Spleen (tissue), 11 donors: ENCODE measurements around the gene SUSD4. TPM values are rescaled to one million over a fixed set of nuclear protein-coding genes. Genes with fewer than 3 reads are reported as not detected.

Source experiments
- DNase-seq: peaks from one replicate; pipeline ENCODE4 v3.0.0-alpha.2; 2020
- H3K27ac ChIP-seq, 8 donors: fragments of 200-600 bp; sonication (generic) in 7 of 8; 1 replicate in 4 of 8; 2 replicates in 4 of 8; pipeline versions ENCODE4 v1.5.0 to v1.8.0; 2016 to 2021; ENCODE audit warnings: inconsistent platforms in 4 of 8, mild to moderate bottlenecking in 4 of 8, moderate library complexity in 1 of 8
- H3K27me3 ChIP-seq, 7 donors: fragments of 200-600 bp; sonication (generic) in 6 of 7; replicated peaks in 1 of 7; 1 replicate in 4 of 7; 2 replicates in 3 of 7; pipeline versions ENCODE4 v1.5.0 to v1.8.0; 2016 to 2021; ENCODE audit warnings: inconsistent platforms in 3 of 7, mild to moderate bottlenecking in 1 of 7
- H3K36me3 ChIP-seq, 6 donors: fragments of 200-600 bp; sonication (generic) in 5 of 6; 1 replicate in 4 of 6; 2 replicates in 2 of 6; pipeline versions ENCODE4 v1.5.0 to v1.8.0; 2016 to 2021; ENCODE audit warnings: inconsistent platforms in 2 of 6
- H3K4me1 ChIP-seq, 6 donors: fragments of 200-600 bp; sonication (generic) in 5 of 6; 1 replicate in 3 of 6; 2 replicates in 3 of 6; pipeline versions ENCODE4 v1.5.0 to v1.8.0; 2016 to 2021; ENCODE audit warnings: inconsistent platforms in 3 of 6
- H3K4me3 ChIP-seq, 8 donors: fragments of 200-600 bp; sonication (generic) in 7 of 8; 1 replicate in 4 of 8; 2 replicates in 4 of 8; pipeline versions ENCODE4 v1.5.0 to v1.8.0; 2016 to 2021; ENCODE audit warnings: inconsistent platforms in 4 of 8, mild to moderate bottlenecking in 4 of 8, moderate library complexity in 2 of 8
- H3K9me3 ChIP-seq, 8 donors: fragments of 200-600 bp; sonication (generic) in 7 of 8; 1 replicate in 4 of 8; 2 replicates in 4 of 8; pipeline versions ENCODE4 v1.5.0 to v1.8.0; 2016 to 2021; ENCODE audit warnings: inconsistent platforms in 4 of 8
- CTCF ChIP-seq, 11 experiments: fragments of 200-600 bp in 7 of 11; fragments of 450-650 bp in 4 of 11; sonication (generic) in 4 of 11; IDR thresholded peaks in 8 of 11; conservative IDR thresholded peaks in 3 of 11; 1 replicate in 7 of 11; 2 replicates in 4 of 11; pipeline versions ENCODE4 v1.4.0 to v1.8.0; 2016 to 2021; ENCODE audit warnings: antibody characterized with exemption in 11 of 11, inconsistent platforms in 4 of 11, mild to moderate bottlenecking in 1 of 11
- POLR2A ChIP-seq, 3 donors: fragments of 450-650 bp; IDR thresholded peaks; one replicate each; pipeline ENCODE4 v1.5.1; 2017; ENCODE audit warnings: antibody characterized with exemption in 3 of 3, mild to moderate bottlenecking in 1 of 3
- POLR2AphosphoS5 ChIP-seq, 3 donors: sonication (generic); formaldehyde crosslinking; IDR thresholded peaks; one replicate each; pipeline ENCODE4 v1.5.1; 2017; ENCODE audit warnings: antibody characterized with exemption in 3 of 3
- WGBS, 5 donors: extraction: QIAGEN DNeasy Blood & Tissue Kit in 3 of 5; methylation state at CpG; one replicate each; pipeline versions ENCODE4 v1.1.5 to v1.1.7; 2013 to 2018; 5-methylcytosine and 5-hydroxymethylcytosine counted together
- intact Hi-C: fragments of 100-400 bp; cut with DNase I; formaldehyde crosslinking; loops from one replicate; pipeline ENCODE4 v1.15.0; 2023; ENCODE audit warnings: low total_unique reads
- polyA plus RNA-seq, 3 donors: library from polyadenylated mRNA; stranded (reverse); fragments of 200-250 nt; gene quantifications; one replicate each; pipeline ENCODE4 v1.2.1, GENCODE V29; 2013
- total RNA-seq, 7 donors: library from RNA; depleted of rRNA in 3 of 7; stranded (reverse); fragments of >200 nt in 3 of 7; fragmentation: NEBNext Ultra II Directional in 4 of 7; extraction: Animal tissue kit (Norgen Biotek cat#: 25700) in 4 of 7; gene quantifications; one replicate each; pipeline versions ENCODE4 v1.1.0 to v1.2.1, GENCODE V29; 2016 to 2021
- donor health status: healthy with polysubstance abuse.
- donor health status: DM: no; HTN: no; CAD: no; lungs with moderate emphysema.
- donor health status: DM: no; HTN: no; CAD: no.
- donor health status: Bipolar disorder and iron deficiency.
- donor health status: healthy.
- donor health status: DM: no; HTN: no; CAD: no.
- donor health status: DM: yes; HTN: yes; CAD: no.

Gene SUSD4
- total and polyA plus RNA-seq, 10 donors = 0.35 to 2.1 (median 0.69) TPM

- H3K4me1 ChIP-seq = peaks cover 0 to 5% (median 0%) of the 10 kb centered on the region in 6 donors
- no peaks in the 10 kb centered on the region for H3K36me3 ChIP-seq
- H3K27ac ChIP-seq = no peak overlapping the region
- no peaks in the 10 kb centered on the region for H3K27me3 ChIP-seq
- intact Hi-C loops = no loop called here
- WGBS, 5 donors = 79 to 94% (median 88%) methylated on average over 3 of the region's 3 CpGs
- no peak for TF ChIP-seq POLR2AphosphoS5 (IDR thresholded peaks at IDR 0.05)
- no peak for TF ChIP-seq CTCF (IDR thresholded peaks at IDR 0.05 in 8 of 11, conservative IDR thresholded peaks at IDR 0.05 in 3 of 11)
- TF ChIP-seq POLR2A (IDR thresholded peaks at IDR 0.05) = no peak
- no peak overlapping the region for H3K4me3 ChIP-seq
- DNase-seq = no peak
- H3K9me3 ChIP-seq = no peaks in the 10 kb centered on the region
Measured at GRCh38 chr1:223186800-223187199, 177.2 kb downstream of the SUSD4 start.

DNA sequence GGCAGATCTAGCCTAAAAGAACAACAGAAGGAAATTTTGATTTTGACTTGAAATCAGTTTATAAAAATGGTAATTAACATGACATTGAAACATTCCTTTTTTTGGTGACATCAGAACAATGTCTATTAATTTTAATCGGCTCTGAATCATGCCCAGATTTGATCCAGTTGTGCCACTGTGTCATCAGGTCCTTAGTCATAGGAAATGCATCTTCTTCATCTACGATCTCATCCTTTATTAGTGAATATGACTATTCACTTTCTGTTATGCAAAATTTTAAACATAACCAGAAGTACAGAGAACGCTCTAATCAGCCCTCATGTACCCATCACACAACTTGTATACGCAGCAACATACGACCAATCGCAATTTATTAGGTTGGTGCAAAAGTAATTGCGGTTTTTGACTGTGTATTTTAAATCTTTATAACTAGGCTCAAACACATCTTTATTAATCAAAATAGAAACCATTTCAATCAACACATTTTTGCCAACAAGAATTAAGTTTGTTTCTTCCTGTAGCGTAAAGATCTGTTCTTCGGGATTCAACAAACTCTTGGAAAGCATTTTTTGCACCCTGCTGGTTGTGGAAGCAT is 180.6 kb downstream of the SUSD4 start:
- Histone ChIP-seq H3K36me3 (no peaks in the 10 kb centered on the region), H3K27me3 (no peaks in the 10 kb centered on the region), H3K4me1 (peaks cover 0 to 28% (median 1%) of the 10 kb centered on the region in 6 donors), H3K9me3 (no peaks in the 10 kb centered on the region), H3K27ac (no peak overlapping the region), H3K4me3 (no peak overlapping the region)
- 89 to 97% (median 91%) methylated on average over 9 of the region's 9 CpGs for WGBS, 5 donors
- TF ChIP-seq CTCF (IDR thresholded peaks at IDR 0.05 in 8 of 11, conservative IDR thresholded peaks at IDR 0.05 in 3 of 11) (no peak), POLR2AphosphoS5 (IDR thresholded peaks at IDR 0.05) (no peak), POLR2A (IDR thresholded peaks at IDR 0.05) (no peak)
- intact Hi-C loops = no loop called here
- DNase-seq = no peak

GRCh38 chr1:223180731-223181321 is 183.2 kb downstream of the SUSD4 start:
- Histone ChIP-seq H3K9me3 (no peaks in the 10 kb centered on the region), H3K27me3 (no peaks in the 10 kb centered on the region), H3K27ac (peak overlapping the region in 3 of 8 donors; percentile 49 to 72 (median 52)), H3K36me3 (no peaks in the 10 kb centered on the region), H3K4me3 (no peak overlapping the region), H3K4me1 (peaks cover 0 to 44% (median 1%) of the 10 kb centered on the region in 6 donors)
- no peak for DNase-seq
- intact Hi-C loops = no loop called here
- TF ChIP-seq CTCF (IDR thresholded peaks at IDR 0.05 in 8 of 11, conservative IDR thresholded peaks at IDR 0.05 in 3 of 11) (no peak), POLR2AphosphoS5 (IDR thresholded peaks at IDR 0.05) (peak in 1 of 3 donors; percentile 41)
- WGBS, 5 donors = 32 to 55% (median 37%) methylated on average over 5 of the region's 5 CpGs

- no peak for TF ChIP-seq POLR2AphosphoS5 (IDR thresholded peaks at IDR 0.05)
- no peak for TF ChIP-seq POLR2A (IDR thresholded peaks at IDR 0.05)
- no peak for TF ChIP-seq CTCF (IDR thresholded peaks at IDR 0.05 in 8 of 11, conservative IDR thresholded peaks at IDR 0.05 in 3 of 11)
- no peaks in the 10 kb centered on the region for H3K9me3 ChIP-seq
- peaks cover 0 to 45% (median 1%) of the 10 kb centered on the region in 6 donors for H3K4me1 ChIP-seq
- 31 to 92% (median 85%) methylated on average over 1 of the region's 1 CpG for WGBS, 5 donors
- DNase-seq = no peak
- no peaks in the 10 kb centered on the region for H3K36me3 ChIP-seq
- no peaks in the 10 kb centered on the region for H3K27me3 ChIP-seq
- peak overlapping the region in 3 of 8 donors; percentile 26 to 72 (median 52) for H3K27ac ChIP-seq
- no peak overlapping the region for H3K4me3 ChIP-seq
- intact Hi-C loops = no loop called here
Measured at GRCh38 chr1:223179786-223180185, 184.2 kb downstream of the SUSD4 start.
